NCI-H82 (cell line): ENCODE measurements around the gene TRIO.
"Not testable (repeated sequence)": the region's sequence is repeated elsewhere in the genome, so short reads cannot be mapped to it uniquely, and the experiment has no call there.

Experiments
- DNase-seq: peaks from one replicate; lab custom pipeline; 2025; lab: John Stamatoyannopoulos, UW

Gene TRIO

DNA sequence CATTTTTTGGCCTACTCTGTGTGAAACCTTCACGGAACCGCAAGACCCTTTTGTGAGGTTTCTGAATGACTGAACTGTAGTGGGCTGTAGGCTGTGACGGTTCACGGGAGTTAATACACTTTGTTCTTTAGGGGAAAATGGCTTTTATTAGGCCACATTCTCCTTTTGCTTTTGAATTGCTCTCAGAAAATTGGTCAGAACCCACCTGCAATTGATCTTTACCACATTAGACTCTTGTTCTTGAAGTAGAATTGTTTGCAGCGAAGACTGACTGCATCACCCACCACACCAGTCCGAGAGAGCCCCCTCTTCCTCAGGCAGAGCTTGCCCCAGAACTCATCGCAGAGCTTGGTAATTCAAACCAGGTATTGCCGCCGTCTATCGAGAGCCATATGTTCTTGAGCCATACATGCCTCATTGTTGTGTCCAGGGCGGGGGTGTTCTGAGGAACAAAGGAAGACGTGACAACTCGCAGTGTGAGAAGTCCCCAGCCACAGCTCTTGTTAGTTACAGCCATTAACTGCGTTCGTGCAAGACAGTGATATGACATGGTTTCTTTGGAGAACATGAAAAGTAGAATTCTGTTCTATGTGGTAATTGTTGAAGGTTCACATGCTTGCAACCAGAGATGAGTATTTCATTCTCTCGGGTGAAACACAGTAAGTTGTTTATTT, 272.0 kb downstream of the TRIO start:
- no peak for DNase-seq

DNA sequence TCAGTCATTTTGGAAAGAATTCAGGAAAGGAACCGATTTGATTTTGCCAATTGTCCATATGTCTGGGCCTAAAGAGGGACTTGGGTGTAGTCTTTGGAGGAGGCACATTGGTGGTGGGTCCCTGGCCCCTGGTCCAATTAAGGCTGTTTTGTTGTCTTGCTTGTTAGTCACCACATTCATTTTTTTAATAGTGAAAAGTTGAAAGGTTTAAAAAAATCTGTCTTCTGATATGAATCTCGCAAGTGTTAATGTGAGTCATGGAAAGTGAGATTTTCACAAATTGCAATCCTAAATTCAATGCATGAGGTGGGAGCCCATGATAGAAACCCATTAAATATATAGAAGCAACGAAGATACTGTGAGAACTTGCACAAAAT, 272.5 kb downstream of the TRIO start:
- DNase-seq: no peak

DNA sequence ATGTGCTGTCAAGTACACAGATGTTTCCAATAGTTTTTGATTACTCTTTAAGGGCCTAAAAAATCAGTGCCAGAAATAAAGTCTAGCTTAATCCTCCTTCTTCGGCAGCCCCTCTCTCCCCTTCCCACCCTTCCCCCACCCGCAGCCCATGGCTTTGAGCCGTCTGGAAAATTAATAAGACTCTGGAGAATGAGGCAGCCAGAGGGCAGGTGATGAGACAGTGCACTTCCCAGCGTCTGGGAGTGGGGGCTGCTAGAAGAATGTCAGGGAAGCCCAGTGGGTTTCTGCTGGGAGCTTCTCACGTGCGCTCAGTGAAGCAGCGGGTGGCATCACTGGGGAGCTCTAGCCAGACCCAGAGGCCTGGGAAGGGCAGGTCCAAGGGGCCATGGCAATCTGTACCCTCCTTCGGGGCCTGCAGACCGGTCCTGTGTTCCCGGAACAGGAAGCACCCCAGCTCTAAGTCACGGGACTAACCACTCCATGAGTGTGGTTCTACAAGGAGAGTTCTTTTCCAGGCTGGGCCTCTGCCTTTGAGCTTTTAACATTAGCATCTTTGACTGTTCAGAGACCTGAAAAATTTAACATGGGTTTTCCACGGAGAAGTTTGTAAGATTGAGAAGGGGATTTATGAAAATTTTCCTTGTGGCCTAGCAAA, 273.6 kb downstream of the TRIO start:
- peak; percentile 55 for DNase-seq

DNA sequence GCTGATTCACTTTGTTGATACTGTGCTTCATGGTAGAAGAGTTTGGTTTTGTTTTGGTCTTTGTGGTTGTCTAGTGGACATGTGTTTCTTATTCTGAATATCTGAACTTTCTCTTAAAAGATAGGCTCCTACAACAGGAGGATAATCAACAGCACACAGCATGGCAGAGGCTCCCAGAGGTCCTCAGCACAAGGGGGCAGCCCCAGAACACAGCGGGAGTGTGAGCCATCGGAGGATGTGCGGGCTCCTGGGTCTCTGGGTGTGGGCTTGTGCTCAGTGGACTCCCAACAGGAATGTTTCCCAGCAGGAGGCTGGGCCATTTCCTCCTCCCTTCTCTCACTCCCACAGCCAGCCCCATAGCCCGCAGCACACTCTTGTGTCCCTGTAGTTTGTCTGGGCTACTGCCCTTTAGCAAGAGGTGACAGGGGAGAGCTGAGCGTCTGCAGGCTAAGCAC, 274.2 kb downstream of the TRIO start:
- no peak for DNase-seq

DNA sequence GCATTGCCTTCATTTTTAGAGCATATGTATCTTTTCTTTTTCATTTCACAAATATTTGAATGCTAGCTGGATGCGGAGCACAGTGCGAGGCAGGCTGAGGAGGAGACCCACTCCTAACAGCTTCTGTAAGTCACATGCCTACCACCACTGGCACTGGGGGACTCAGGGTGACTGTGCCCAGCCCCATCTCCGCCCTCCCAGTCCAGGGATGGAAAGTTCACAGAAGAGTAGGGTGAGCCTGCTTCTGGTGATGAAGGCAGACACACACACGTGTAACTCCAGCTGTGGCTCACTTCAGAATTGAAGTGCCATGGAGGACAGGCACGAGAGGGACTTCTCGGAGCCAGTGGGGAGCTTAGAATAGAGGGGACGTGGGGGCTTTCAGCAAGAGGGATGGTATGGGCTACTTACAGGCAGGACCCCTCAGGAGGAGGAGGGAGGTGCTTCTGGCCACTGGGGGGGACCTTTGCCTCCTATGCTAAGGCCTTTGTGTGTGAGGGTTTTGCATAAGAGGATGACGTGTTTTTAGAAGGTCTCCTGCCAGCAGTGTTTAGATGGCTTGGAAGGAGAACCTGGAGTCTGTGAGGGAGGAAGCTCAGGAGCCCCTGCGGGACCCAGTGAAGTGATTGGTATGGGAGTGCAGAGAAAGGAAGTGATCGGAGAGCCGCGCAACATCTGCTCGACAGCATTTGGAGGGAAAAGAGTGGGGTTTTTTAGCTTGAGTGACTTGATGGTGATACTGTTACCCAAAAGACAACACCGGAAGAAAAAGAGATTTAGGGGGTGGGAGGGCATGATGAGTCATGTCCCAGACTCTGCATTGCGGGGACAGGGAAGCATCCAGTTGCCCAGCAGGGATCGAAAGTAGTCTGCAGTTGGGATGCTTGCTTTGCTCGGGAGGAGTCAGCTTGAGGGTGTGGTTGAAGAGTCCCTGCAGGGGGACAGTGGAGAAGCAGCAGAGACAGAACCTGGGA, 274.9 kb downstream of the TRIO start:
- DNase-seq: no peak

DNA sequence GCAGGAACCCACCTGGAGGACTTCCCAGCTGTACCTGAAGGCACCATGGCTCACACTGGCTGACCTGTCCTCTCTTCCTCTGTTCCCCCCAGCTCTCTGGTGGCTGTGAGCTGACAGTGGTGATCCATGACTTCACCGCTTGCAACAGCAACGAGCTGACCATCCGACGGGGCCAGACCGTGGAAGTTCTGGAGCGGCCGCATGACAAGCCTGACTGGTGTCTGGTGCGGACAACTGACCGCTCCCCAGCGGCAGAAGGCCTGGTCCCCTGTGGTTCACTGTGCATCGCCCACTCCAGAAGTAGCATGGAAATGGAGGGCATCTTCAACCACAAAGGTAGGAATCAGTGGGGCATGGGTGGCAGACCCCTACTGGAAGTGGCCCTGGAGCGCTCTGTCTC, 276.5 kb downstream of the TRIO start:
- DNase-seq: no peak

DNA sequence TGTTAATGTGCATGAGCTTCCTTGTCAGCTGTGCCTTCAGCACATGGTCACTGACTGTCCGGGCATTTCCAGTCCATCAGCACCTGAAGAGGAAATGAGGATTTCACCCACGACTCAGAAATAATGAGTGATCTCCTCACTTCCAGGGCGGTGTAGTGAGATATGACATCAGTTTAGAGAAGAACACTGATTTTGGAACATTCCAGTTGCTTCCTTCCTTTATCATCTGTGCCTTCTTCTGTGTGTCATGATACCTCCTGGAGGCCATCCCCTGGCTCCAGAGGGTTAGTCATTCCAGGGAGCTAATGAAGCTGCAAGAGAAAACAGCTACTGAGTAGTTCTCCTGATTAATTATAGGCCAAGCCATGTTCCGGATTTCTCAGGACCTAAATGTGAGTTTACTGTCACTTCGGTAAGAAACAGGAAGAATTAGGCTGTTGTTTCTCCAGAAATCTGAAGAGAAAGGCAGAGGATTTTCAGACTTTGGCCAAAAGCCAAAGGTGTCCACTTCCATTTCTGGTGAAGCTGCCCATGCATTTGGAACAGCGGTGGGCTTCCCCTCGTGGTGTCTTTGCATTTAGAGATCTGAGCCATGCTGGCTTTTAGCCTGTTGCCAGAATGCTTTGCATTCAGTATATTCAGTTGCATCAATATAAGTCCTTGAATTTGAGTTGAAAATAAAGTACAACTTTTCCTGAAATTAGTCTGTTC, 277.1 kb downstream of the TRIO start:
- no peak for DNase-seq

DNA sequence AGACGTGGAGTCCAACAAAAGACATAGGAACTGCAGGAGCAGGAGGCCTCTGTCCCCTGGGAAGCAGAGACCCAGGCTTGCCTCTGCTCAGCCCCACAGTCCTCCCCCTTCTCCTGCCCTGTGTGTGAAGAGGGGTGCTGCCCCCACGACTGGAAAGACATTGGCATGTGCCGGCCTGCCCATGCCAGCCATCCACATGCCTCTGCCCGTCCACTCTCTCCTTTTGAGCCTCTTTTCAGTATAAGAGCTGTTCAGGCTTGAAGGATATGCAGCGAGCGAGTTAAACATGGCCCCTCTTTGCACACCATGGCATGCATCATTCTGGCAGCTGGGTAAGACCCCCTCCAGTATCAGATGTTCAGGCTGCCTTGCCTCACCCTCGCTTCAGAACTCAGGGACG, 278.7 kb downstream of the TRIO start:
- no peak for DNase-seq

DNA sequence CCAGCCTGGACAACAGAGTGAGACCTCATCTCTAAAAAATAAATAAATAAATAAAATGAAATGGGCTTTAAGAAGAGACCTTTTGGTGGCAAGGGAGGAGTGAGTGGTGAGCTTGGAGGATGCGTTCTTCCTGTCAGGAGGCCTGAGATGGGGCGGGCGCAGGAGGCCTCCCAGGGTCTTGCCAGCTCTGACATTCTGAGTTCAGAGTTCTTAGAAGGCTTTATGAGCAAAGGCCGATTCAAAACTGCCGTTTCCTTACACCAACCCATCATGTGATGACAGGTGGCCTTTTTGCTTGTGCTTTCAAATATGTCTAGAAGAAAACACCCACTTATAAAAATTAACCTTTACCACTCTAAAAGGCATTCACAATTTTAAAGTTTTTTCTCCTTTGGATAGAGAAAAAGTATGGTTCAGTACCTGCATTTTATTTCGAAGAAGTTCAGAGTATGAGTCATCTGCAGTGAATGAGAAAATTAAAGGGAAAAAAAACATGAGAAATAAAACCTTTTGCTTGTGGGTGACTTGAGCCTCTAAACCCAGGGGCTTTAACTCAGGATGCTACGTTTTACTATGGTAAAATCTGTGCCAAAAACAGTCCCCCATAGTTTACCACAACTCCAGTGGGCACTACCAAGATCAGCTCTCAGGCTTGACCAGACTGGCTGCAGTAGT, 281.0 kb downstream of the TRIO start:
- no peak for DNase-seq

DNA sequence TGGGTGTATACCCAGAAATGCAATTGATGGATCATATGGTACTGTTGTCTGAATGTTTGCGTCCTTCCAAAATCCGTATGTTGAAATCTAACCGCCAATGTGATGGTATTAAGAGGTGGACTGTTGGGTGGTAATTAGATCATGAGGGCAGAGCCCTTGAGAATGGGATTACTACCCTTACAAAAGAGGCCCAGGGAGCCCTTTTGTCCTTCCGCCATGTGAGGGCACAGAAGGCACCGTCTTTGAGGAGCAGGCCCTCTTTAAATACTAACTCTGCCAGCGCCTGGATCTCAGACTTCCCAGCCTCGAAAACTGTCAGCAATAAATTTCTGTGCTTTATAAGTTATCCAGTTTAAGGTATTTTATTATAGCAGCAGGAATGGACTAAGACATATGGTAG, 282.4 kb downstream of the TRIO start:
- peak; percentile 92 for DNase-seq

DNA sequence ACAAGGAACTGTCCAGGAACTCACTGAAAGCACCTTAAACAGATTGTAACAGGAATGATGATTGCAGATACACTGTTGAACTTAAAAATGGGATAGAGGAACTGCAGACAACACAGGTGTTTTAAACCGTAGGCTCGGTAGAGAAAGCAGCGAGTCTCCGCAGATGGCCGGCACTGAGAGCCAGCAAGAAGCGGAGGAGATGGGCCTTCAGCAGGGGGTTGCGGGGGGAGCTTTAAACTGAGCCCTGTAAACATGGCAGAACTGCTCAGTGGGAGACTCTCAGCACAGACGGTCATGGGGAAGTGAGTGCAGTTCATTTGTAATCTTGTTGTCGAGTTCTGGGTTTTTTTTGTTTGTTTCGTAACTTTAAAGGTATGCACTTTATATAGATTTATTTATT, 283.4 kb downstream of the TRIO start:
- DNase-seq: no peak

DNA sequence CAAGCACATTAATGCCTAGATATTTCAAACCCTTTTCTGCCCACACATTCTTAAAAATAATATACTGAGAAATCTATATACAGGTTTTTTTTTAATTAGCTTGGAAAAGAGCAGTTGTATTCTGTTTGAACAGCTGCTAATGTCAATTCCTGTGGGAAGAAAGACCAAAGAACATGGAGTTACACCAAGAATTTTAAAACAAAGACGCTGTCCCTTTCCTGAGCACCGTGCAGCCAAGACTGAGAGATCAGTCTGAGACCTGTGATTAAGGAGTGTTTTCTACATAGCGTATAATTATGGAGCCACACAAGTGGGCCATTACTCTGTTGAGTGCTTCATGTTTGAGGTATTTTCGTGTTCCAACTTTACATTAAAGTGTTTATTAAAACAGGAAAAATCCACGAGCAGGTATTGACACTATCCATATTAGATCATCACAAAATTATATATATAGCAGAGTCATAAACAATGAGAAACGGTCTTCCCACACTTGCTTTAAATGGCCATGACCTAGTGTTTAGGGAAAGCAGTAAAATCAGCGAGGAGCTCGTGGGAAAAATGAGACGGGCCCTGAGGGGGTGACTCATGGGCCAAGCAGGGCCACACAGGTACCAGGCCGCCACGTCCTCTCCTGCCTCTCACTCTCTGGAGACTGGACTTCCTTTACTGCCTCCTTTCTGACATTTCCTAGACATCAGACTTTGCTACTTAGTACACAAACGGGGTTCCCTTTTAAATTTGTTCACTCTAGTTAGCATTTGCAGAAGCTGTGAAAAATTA, 285.4 kb downstream of the TRIO start:
- no peak for DNase-seq

DNA sequence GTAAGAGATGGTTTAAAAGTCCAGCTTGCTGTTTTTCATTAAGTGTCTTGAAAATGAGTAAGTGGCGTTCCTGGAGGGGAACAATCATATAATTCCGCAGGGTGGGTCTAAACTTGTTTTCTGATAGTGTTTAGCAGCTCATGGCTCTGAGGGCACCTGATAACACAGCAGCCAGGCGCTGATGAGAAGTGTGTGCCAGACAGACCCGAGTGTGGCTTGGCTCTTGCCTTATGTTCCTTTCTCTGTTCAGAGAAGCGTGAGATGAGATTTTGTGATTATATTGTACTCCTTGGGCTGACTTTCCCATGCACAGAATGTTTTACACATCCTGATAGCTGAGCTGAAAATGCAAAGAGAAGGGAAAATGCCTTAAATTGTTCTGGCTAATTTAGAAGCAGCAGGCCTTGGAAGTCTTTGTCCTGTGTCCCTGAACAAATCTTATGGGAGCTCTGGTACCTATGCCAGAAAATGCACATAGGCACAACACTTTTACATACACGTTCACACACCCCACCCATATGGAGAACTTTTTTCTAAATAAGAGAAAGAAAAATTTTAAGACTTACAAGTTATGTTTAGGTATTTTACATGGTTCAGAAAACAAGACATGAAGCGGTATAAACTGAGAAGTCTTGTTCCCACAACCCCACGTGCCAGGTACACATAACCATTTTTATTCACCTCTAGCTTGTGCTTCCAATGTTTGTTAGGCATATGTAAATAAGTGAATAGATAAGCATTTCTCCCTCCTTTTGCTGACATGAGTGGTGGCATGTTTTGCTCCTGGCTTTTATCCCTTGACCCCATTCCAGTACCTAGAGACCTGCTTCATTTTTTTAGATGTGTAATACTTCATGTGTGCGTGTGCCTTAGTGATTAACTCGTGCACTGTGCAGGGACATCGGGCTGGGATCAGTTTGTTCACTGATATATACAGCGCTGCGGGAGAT, 286.2 kb downstream of the TRIO start:
- no peak for DNase-seq

DNA sequence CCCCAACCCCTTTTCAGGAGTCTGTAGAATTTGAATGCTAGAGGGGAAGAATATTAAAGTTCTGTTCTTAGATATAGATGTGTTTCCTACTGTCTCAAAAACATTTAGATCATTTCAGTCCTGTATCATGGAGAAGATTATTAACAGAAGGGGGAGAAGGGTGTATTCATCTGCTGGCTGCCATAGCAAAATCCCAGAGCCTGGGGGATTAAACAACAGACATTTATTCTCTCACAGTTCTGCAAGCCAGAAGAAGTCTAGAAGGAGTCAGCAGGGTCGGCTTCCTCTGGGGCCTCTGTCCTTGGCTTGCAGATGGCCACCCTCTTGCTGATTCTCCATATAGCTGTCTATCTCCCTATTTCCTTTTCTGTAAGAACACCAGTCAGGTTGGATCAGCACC, 288.4 kb downstream of the TRIO start:
- DNase-seq: peak; percentile 16

DNA sequence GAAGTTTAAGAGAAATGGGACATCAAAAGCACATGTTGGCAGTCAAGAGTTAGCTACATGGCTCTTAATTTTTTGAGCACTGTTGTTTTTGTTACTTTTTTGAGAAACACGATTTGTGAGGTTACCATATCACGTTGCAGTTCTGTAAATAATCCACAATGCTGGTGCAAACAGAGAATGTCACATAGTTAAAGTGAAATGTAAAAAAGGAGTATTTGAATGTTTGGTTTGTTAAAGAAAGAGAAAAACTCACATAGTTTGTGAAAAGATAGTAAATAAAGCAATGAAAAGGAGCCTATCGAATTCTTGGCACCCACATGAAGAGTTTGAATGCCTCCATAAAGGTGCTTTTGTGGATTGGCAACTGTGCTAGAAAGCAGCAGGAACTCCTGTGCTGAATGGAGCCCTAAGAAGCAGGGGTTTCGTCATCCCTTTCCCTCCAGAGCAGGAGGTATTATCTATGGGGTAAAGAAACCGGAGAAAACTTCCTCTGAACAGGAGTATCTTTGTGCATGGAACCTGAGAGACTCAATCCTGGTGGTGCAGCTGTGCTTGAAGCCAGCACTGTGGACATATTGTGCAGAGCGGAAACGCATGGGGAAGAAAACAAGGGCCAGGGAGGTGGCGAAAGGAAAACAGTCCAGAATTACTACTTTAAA, 289.9 kb downstream of the TRIO start:
- no peak for DNase-seq

DNA sequence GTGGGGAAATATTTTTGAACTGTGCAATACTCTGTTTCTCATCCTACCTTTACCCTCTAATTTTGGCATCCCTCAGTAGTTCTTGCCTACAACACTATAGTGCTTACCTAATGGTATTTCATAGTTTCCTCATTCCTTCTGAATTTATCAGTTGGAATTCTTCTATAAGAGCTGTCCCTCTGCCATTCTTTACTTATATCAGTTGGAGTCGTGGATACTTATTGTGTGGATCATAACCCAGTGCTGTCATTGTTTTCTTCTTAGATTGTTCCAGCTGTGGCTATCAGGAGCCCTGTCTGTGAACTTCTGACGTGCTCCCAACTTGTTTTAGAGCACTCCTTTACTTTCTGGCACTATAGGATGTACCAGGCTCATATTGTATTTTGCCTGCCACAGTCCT, 292.3 kb downstream of the TRIO start:
- DNase-seq: no peak

DNA sequence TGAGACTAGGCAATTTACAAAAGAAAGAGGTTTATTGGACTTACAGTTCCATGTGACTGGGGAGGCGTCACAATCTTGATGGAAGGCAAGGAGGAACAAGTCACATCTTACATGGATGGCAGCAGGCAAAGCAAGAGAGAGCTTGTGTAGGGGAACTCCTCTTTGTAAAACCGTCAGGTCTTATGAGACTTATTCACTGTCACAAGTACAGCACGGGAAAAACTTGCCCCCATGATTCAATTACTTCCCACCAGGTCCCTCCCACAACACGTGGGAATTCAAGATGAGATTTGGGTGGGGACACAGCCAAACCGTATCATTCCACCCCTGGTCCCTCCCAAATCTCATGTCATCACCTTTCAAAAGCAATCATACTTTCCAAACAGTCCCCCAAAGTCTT, 293.0 kb downstream of the TRIO start:
- not testable (repeated sequence) for DNase-seq

DNA sequence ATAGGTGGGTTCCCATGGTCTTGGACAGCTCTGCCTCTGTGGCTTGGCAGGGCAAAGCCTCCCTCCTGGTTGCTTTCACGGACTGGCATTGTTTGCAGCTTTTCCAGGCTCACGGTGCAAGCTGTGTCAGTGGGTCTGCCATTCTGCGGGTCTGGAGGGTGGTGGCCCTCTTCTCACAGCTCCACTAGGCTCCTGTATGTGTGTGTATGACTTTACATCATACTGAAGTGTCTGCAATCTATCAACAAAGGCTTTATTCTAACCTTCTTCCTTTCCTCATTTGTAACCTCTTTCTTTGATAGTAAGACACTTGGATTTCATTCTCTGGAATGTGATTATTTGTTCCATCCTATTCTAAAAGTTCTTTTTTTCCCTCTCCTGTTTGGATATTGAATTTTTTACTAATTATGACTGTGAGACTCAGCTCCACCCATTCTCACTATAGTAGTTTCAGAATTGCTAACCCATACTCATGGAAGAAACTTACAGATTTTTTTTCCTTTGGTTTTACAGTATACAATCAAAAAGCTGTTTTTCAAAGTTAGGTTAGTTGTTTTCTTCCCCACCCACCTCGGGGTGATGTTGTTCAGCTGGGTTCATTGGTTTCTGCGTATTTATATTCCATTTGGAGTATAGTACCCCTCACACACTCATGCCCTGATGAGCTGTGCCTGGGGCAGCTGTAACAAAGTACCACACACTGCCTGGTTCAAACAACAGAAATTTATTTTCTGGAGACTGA, 293.8 kb downstream of the TRIO start:
- no peak for DNase-seq
